ENCODE data around the gene PDE4B. TPM values are rescaled to one million over a fixed set of nuclear protein-coding genes. Genes with fewer than 3 reads are reported as not detected.
A peak's percentile ranks its signal among the peaks of the same experiment; 100 is the strongest.

PDE4B gene
- total and polyA plus RNA-seq, 10 of the 15 experiments (the other 5 are each of a cell fraction or from before 2014, with no cell fraction given): 3.0 to 13.2 (median 5.7) TPM

GRCh38 chr1:66286307-66286706 lies 493.6 kb downstream of the PDE4B start (continued):
- TF ChIP-seq, protein P1, sequence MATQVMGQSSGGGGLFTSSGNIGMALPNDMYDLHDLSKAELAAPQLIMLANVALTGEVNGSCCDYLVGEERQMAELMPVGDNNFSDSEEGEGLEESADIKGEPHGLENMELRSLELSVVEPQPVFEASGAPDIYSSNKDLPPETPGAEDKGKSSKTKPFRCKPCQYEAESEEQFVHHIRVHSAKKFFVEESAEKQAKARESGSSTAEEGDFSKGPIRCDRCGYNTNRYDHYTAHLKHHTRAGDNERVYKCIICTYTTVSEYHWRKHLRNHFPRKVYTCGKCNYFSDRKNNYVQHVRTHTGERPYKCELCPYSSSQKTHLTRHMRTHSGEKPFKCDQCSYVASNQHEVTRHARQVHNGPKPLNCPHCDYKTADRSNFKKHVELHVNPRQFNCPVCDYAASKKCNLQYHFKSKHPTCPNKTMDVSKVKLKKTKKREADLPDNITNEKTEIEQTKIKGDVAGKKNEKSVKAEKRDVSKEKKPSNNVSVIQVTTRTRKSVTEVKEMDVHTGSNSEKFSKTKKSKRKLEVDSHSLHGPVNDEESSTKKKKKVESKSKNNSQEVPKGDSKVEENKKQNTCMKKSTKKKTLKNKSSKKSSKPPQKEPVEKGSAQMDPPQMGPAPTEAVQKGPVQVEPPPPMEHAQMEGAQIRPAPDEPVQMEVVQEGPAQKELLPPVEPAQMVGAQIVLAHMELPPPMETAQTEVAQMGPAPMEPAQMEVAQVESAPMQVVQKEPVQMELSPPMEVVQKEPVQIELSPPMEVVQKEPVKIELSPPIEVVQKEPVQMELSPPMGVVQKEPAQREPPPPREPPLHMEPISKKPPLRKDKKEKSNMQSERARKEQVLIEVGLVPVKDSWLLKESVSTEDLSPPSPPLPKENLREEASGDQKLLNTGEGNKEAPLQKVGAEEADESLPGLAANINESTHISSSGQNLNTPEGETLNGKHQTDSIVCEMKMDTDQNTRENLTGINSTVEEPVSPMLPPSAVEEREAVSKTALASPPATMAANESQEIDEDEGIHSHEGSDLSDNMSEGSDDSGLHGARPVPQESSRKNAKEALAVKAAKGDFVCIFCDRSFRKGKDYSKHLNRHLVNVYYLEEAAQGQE (IDR thresholded peaks at IDR 0.05; ENCODE audit: low read depth, low read length): no peak

DNA sequence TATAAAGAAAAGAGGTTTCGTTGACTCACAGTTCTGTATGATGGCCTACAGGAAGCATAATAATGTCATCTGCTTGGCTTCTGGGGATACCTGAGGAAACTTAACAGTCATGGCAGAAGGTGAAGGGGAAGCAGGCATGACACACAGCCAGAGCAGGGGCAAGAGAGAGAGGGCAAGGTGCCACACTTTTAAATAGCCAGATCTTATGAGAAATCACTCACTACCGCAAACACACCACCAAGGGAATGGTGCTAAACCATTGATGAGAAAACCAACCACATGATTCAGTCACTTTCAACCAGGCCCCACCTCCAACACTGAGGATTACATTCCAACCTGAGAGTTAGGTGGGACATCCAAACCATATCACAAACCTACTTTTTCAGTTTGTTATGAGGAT lies 495.4 kb downstream of the PDE4B start:
- intact Hi-C loops (cut with micrococcal nuclease; ENCODE audit: unreplicated experiment): loop anchor here (10.0 kb wide), 2 partner anchors 1047 to 1323 kb away; partner anchors contain the start of gene JAK1
- SMC1A ChIA-PET (ENCODE audit: uncharacterized antibody, unreplicated experiment): interaction anchor here (1.1 to 18.6 kb wide), 7 partner anchors 9 to 88 kb away, joined by 3 to 290 read pairs (median 6); no protein-coding TSS in a partner anchor

More for the DNA sequence above, 495.4 kb downstream of the PDE4B start:
- peaks cover 12% of the 10 kb centered on the region for H3K4me1 ChIP-seq (ENCODE audit: control insufficient read depth, insufficient read depth, low read length)
- H3K27ac ChIP-seq (ENCODE audit: control insufficient read depth, insufficient read depth): no peak overlapping the region
- WGBS (ENCODE audit: insufficient coverage, insufficient replicate concordance, low lambda C conversion rate, missing lambda C conversion rate): 100% methylated on average over 2 of the region's 2 CpGs
- no peaks in the 10 kb centered on the region for H3K36me3 ChIP-seq (ENCODE audit: control insufficient read depth in 2 of 2, insufficient read depth in 2 of 2, low read length in 1 of 2)
- ChIA-PET POLR2A (interaction anchor here (0.9 to 3.1 kb wide), 2 partner anchors 16 to 55 kb away, joined by 4 to 10 read pairs; no protein-coding TSS in a partner anchor), CTCF (interaction anchor here (0.8 to 1.8 kb wide), 3 partner anchors 14 to 149 kb away, joined by 3 to 5 read pairs (median 3); no protein-coding TSS in a partner anchor), RAD21 (ENCODE audit: unreplicated experiment) (interaction anchor here (1.2 to 1.9 kb wide), 4 partner anchors 14 to 88 kb away, joined by 3 to 5 read pairs (median 3); no protein-coding TSS in a partner anchor)
- H3K27me3 ChIP-seq (replicated peaks in 1 of 2; ENCODE audit: control insufficient read depth in 2 of 2, insufficient read depth in 2 of 2, low read length in 1 of 2): no peaks in the 10 kb centered on the region
- H4K20me1 ChIP-seq (ENCODE audit: control insufficient read depth, insufficient read depth): no peaks in the 10 kb centered on the region
- ATAC-seq (0 out of 3 replicates have a peak, but pooled peaks have one; percentile 3), FAIRE-seq (no peak), DNase-seq (ENCODE audit: low read depth, low spot score) (no peak)
- TF ChIP-seq ZNF217 (IDR thresholded peaks at IDR 0.05) (no peak), KLF5 (IDR thresholded peaks at IDR 0.05; ENCODE audit: partially characterized antibody) (no peak), IKZF2 (IDR thresholded peaks at IDR 0.05) (0 out of 4 replicates have a peak, but pooled peaks of 1 of the 2 experiments have one; percentile 33)
- no peaks in the 10 kb centered on the region for H3K79me2 ChIP-seq (ENCODE audit: control insufficient read depth, insufficient read depth, low read length)
- BruUV-seq (replicated peaks): no TSS peak
- H3K9me3 ChIP-seq (replicated peaks; ENCODE audit: control insufficient read depth, insufficient read depth, low read length): no peaks in the 10 kb centered on the region; the same call in 2 of the 3 replicates
- H3K4me2 ChIP-seq (ENCODE audit: control insufficient read depth, insufficient read depth): no peak overlapping the region
- in situ Hi-C loops (cut with MboI): loop anchor here (25.0 kb wide), 2 partner anchors 874 to 1049 kb away; partner anchors contain the start of gene IL23R
- no peak overlapping the region for H2AFZ ChIP-seq (ENCODE audit: control insufficient read depth, low read depth, low read length)
- no peak overlapping the region for H3K9ac ChIP-seq (ENCODE audit: control insufficient read depth, insufficient read depth, low read length)
- no peak overlapping the region for H3K4me3 ChIP-seq

All from GM12878 (cell line).